SK-N-SH treated with all-trans-retinoic acid at 6 μM for 48 hours (cell line): Measurements from ENCODE around the gene TSHZ3.

Source experiments
- ATAC-seq: fragments of 200-7000 bp; cut with Tn5 transposase; 3 replicates; pipeline ENCODE4 v1.9.1; 2020; ENCODE audit warnings: mild to moderate bottlenecking, moderate library complexity
- ARNTL ChIP-seq: fragments of 450-650 bp; formaldehyde crosslinking; IDR thresholded peaks from 2 replicates; pipeline ENCODE4 v1.5.0; 2020; ENCODE audit warnings: low read depth, mild to moderate bottlenecking, moderate library complexity, borderline replicate concordance
- BACH2 ChIP-seq: fragments of 250-450 bp; sonication (Bioruptor Pico); IDR thresholded peaks from 2 replicates; pipeline ENCODE4 v1.9.0; 2021; ENCODE audit warnings: mild to moderate bottlenecking, borderline replicate concordance
- CSDC2 ChIP-seq: fragments of 250-450 bp; sonication (Bioruptor Pico); IDR thresholded peaks from 2 replicates; pipeline ENCODE4 v1.5.0; 2020; ENCODE audit warnings: mild to moderate bottlenecking, moderate library complexity
- ESRRG ChIP-seq: fragments of 250-450 bp; sonication (Bioruptor Pico); IDR thresholded peaks from 2 replicates; pipeline ENCODE4 v1.6.1; 2021; ENCODE audit warnings: mild to moderate bottlenecking
- ISL1 ChIP-seq: fragments of 250-450 bp; sonication (Bioruptor Pico); IDR thresholded peaks from 2 replicates; pipeline ENCODE4 v2.1.2; 2022; ENCODE audit warnings: mild to moderate bottlenecking, moderate library complexity
- OSR1 ChIP-seq: fragments of 250-450 bp; sonication (Bioruptor Pico); IDR thresholded peaks from 2 replicates; pipeline ENCODE4 v1.8.0; 2022; ENCODE audit warnings: moderate library complexity, mild to moderate bottlenecking, inconsistent platforms
- PPARA ChIP-seq: fragments of 250-450 bp; sonication (Bioruptor Pico); IDR thresholded peaks from 2 replicates; pipeline ENCODE4 v1.5.0; 2020; ENCODE audit warnings: mild to moderate bottlenecking, borderline replicate concordance
- RARB ChIP-seq: fragments of 250-450 bp; sonication (Bioruptor Pico); IDR thresholded peaks from 2 replicates; pipeline ENCODE4 v1.8.0; 2021; ENCODE audit warnings: mild to moderate bottlenecking, moderate library complexity
- TCF4 ChIP-seq: fragments of 250-450 bp; sonication (Bioruptor Pico); IDR thresholded peaks from 2 replicates; pipeline ENCODE4 v1.8.0; 2021; ENCODE audit warnings: mild to moderate bottlenecking, moderate library complexity, borderline replicate concordance
- ZC3H10 ChIP-seq: fragments of 250-450 bp; sonication (Bioruptor Pico); IDR thresholded peaks from 2 replicates; pipeline ENCODE4 v1.5.1; 2021; ENCODE audit warnings: mild to moderate bottlenecking, moderate library complexity
- ZFP3 ChIP-seq: fragments of 250-450 bp; sonication (Bioruptor Pico); IDR thresholded peaks from 2 replicates; pipeline ENCODE4 v1.5.0; 2020; ENCODE audit warnings: mild to moderate bottlenecking, moderate library complexity
- ZFP30 ChIP-seq: fragments of 450-650 bp; formaldehyde crosslinking; IDR thresholded peaks from 2 replicates; pipeline ENCODE4 v1.5.0; 2022; ENCODE audit warnings: mild to moderate bottlenecking, moderate library complexity
- ZNF565 ChIP-seq: fragments of 450-650 bp; formaldehyde crosslinking; conservative IDR thresholded peaks from 2 replicates; pipeline ENCODE4 v1.5.0; 2020; ENCODE audit warnings: low read depth, mild to moderate bottlenecking, moderate library complexity
- ZNF70 ChIP-seq: fragments of 450-650 bp; formaldehyde crosslinking; IDR thresholded peaks from 2 replicates; pipeline ENCODE4 v1.5.0; 2020; ENCODE audit warnings: mild to moderate bottlenecking, moderate library complexity
- ZNF8 ChIP-seq: fragments of 450-650 bp; formaldehyde crosslinking; IDR thresholded peaks from 2 replicates; pipeline ENCODE4 v1.5.0; 2020; ENCODE audit warnings: mild to moderate bottlenecking, moderate library complexity
- TF ChIP-seq, protein P1 (sequence below): fragments of 250-450 bp; sonication (Bioruptor Pico); IDR thresholded peaks from 2 replicates; pipeline ENCODE4 v1.5.0; 2020; ENCODE audit warnings: mild to moderate bottlenecking, moderate library complexity
- TF ChIP-seq, protein P2 (sequence below): fragments of 250-450 bp; sonication (Bioruptor Pico); IDR thresholded peaks from 2 replicates; pipeline ENCODE4 v1.8.0; 2021; ENCODE audit warnings: low read depth, mild to moderate bottlenecking, moderate library complexity, borderline replicate concordance
- TF ChIP-seq, protein P3 (sequence below): fragments of 250-450 bp; sonication (Bioruptor Pico); IDR thresholded peaks from 2 replicates; pipeline ENCODE4 v1.5.1; 2020; ENCODE audit warnings: low read depth, mild to moderate bottlenecking, moderate library complexity
- TF ChIP-seq, protein P4 (sequence below): fragments of 250-450 bp; sonication (Bioruptor Pico); IDR thresholded peaks from 2 replicates; pipeline ENCODE4 v1.5.1; 2021; ENCODE audit warnings: mild to moderate bottlenecking, moderate library complexity
- TF ChIP-seq, protein P5 (sequence below): fragments of 250-450 bp; sonication (Bioruptor Pico); IDR thresholded peaks from 2 replicates; pipeline ENCODE4 v1.8.0; 2020; ENCODE audit warnings: mild to moderate bottlenecking, moderate library complexity, borderline replicate concordance

The TSHZ3 gene

DNA sequence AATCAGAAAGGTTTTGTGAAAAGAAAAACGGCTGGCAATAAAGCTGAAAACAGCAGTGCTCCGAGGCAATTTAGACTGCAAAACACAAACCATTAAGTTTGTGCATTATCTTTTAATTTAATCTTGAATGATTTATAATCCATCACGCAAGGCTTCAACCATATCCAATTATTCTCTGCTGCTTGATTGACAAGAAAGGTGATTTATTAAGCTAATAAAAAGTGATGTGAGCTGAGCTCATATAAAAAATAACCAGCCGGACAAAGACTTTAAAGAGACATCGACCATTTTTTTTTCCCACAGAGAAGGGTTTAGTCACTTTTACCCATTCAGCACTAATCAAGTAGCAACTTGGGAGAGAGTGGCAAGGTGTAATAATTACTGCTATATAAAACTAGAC lies 33.6 kb downstream of the TSHZ3 start:
- ATAC-seq, result no peak
- TF ChIP-seq ISL1 (CRISPR knock-in tag) (no peak), ZC3H10 (no peak), CSDC2 (no peak), ZFP3 (CRISPR knock-in tag) (no peak), ZNF565 (CRISPR knock-in tag) (no peak), ESRRG (CRISPR knock-in tag) (no peak), ZNF70 (CRISPR knock-in tag) (no peak), RARB (CRISPR knock-in tag) (no peak)
- TF ChIP-seq, protein P1, sequence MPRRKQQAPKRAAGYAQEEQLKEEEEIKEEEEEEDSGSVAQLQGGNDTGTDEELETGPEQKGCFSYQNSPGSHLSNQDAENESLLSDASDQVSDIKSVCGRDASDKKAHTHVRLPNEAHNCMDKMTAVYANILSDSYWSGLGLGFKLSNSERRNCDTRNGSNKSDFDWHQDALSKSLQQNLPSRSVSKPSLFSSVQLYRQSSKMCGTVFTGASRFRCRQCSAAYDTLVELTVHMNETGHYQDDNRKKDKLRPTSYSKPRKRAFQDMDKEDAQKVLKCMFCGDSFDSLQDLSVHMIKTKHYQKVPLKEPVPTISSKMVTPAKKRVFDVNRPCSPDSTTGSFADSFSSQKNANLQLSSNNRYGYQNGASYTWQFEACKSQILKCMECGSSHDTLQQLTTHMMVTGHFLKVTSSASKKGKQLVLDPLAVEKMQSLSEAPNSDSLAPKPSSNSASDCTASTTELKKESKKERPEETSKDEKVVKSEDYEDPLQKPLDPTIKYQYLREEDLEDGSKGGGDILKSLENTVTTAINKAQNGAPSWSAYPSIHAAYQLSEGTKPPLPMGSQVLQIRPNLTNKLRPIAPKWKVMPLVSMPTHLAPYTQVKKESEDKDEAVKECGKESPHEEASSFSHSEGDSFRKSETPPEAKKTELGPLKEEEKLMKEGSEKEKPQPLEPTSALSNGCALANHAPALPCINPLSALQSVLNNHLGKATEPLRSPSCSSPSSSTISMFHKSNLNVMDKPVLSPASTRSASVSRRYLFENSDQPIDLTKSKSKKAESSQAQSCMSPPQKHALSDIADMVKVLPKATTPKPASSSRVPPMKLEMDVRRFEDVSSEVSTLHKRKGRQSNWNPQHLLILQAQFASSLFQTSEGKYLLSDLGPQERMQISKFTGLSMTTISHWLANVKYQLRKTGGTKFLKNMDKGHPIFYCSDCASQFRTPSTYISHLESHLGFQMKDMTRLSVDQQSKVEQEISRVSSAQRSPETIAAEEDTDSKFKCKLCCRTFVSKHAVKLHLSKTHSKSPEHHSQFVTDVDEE (CRISPR knock-in tag), result no peak

DNA sequence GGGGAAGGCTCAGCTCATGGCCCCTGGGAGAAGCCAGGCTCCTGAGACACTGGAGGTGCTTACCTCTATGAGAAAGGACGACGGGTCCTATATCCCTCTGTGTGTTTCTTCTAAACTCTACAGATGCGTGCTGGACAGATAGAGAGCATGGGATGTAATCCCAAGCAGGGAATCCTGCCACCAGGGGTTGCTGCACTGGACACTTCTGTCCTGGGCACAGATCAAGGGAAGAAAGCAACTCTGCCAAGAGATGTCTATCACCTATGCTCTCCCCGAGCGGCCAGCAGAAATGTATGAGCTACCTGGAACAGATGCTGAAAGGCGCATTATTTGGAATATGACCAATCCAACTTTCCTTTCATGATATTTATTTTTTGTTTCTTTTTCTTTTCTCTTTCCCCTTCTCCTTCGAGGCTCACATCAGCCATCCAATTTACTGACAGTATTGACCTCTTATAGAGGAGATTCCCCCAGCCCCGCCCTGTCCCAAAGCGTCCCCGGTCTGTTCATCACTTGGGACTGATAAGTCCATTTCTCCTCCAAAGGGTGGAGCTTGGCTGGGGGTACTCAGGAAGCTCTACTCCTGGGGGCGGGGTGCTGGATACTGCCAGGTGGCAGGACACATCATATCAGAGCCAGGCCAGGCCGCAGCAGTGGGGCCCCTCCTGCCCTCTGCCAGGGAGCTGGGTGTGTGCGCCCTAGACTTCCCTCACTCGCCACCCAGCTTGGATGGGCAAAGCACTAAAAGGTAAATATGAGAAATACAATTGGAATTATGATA lies 34.2 kb downstream of the TSHZ3 start:
- ATAC-seq, result peak; percentile 80
- TF ChIP-seq TCF4 (no peak), RARB (CRISPR knock-in tag) (no peak), ZFP30 (no peak), ZNF565 (CRISPR knock-in tag) (no peak), ARNTL (CRISPR knock-in tag) (no peak), ZFP3 (CRISPR knock-in tag) (no peak)
- TF ChIP-seq, protein P1 (CRISPR knock-in tag), result no peak

DNA sequence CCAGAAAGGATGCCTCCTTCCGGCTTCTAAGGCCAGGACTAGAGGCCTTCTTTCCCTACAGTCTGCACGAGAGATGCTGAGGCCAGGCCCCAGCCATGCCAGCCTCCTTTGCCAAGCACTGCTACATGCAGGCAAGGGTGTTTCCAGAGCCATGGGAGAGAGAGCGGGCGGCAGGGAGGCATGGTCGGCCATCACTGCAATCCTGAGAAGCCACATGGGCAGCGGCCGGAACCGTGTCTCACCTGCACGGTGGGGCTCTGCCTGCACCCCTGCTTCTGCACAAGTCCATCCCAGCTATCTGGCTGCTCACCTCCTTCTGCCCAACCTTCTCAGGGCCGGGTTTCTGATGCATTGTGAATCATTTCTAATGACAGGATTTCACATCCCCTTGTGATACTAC lies 35.1 kb downstream of the TSHZ3 start:
- TF ChIP-seq OSR1 (CRISPR knock-in tag) (no peak), ZFP30 (no peak), BACH2 (CRISPR knock-in tag) (no peak), RARB (CRISPR knock-in tag) (no peak), ESRRG (CRISPR knock-in tag) (no peak), ZNF8 (CRISPR knock-in tag) (no peak), CSDC2 (no peak), PPARA (CRISPR knock-in tag) (no peak), TCF4 (no peak), ISL1 (CRISPR knock-in tag) (no peak)
- TF ChIP-seq, protein P2, sequence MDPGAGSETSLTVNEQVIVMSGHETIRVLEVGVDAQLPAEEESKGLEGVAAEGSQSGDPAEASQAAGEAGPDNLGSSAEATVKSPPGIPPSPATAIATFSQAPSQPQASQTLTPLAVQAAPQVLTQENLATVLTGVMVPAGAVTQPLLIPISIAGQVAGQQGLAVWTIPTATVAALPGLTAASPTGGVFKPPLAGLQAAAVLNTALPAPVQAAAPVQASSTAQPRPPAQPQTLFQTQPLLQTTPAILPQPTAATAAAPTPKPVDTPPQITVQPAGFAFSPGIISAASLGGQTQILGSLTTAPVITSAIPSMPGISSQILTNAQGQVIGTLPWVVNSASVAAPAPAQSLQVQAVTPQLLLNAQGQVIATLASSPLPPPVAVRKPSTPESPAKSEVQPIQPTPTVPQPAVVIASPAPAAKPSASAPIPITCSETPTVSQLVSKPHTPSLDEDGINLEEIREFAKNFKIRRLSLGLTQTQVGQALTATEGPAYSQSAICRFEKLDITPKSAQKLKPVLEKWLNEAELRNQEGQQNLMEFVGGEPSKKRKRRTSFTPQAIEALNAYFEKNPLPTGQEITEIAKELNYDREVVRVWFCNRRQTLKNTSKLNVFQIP (CRISPR knock-in tag), result no peak
- TF ChIP-seq, protein P1 (CRISPR knock-in tag), result no peak
- TF ChIP-seq, protein P3, sequence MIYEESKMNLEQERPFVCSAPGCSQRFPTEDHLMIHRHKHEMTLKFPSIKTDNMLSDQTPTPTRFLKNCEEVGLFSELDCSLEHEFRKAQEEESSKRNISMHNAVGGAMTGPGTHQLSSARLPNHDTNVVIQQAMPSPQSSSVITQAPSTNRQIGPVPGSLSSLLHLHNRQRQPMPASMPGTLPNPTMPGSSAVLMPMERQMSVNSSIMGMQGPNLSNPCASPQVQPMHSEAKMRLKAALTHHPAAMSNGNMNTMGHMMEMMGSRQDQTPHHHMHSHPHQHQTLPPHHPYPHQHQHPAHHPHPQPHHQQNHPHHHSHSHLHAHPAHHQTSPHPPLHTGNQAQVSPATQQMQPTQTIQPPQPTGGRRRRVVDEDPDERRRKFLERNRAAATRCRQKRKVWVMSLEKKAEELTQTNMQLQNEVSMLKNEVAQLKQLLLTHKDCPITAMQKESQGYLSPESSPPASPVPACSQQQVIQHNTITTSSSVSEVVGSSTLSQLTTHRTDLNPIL (CRISPR knock-in tag), result no peak
- TF ChIP-seq, protein P4, sequence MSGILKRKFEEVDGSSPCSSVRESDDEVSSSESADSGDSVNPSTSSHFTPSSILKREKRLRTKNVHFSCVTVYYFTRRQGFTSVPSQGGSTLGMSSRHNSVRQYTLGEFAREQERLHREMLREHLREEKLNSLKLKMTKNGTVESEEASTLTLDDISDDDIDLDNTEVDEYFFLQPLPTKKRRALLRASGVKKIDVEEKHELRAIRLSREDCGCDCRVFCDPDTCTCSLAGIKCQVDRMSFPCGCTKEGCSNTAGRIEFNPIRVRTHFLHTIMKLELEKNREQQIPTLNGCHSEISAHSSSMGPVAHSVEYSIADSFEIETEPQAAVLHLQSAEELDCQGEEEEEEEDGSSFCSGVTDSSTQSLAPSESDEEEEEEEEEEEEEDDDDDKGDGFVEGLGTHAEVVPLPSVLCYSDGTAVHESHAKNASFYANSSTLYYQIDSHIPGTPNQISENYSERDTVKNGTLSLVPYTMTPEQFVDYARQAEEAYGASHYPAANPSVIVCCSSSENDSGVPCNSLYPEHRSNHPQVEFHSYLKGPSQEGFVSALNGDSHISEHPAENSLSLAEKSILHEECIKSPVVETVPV (CRISPR knock-in tag), result no peak
- TF ChIP-seq, protein P5, sequence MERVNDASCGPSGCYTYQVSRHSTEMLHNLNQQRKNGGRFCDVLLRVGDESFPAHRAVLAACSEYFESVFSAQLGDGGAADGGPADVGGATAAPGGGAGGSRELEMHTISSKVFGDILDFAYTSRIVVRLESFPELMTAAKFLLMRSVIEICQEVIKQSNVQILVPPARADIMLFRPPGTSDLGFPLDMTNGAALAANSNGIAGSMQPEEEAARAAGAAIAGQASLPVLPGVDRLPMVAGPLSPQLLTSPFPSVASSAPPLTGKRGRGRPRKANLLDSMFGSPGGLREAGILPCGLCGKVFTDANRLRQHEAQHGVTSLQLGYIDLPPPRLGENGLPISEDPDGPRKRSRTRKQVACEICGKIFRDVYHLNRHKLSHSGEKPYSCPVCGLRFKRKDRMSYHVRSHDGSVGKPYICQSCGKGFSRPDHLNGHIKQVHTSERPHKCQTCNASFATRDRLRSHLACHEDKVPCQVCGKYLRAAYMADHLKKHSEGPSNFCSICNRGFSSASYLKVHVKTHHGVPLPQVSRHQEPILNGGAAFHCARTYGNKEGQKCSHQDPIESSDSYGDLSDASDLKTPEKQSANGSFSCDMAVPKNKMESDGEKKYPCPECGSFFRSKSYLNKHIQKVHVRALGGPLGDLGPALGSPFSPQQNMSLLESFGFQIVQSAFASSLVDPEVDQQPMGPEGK (CRISPR knock-in tag), result no peak

More for the DNA sequence above, 35.1 kb downstream of the TSHZ3 start:
- ATAC-seq, result no peak
